OCI-M1 (cell line): ENCODE measurements around the gene KCNJ6.
"Not testable (repeated sequence)": the region's sequence is repeated elsewhere in the genome, so short reads cannot be mapped to it uniquely, and the experiment has no call there.

Experiments
- DNase-seq: peaks from one replicate; lab custom pipeline; 2025; lab: John Stamatoyannopoulos, UW

Gene KCNJ6

DNA sequence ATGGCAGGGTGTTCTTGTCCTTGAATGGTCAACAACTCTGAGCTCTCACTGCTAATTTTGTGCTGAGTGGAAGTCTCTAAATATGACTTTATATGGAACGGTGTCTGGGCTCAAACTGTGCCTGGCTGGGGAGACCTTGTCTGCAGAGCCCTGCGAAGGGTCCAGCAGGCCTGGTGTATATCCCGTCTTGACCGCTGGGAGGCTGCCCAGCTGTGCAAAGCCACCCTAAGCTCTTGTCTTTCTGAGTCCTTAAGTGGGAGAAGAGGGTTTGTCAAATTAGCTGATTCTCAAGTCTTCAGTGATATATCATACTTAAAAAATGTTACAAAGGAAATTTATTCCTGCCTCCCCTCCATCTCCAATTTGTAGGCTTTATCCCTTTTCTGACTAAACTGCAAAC lies 198.7 kb downstream of the KCNJ6 start:
- no peak for DNase-seq

DNA sequence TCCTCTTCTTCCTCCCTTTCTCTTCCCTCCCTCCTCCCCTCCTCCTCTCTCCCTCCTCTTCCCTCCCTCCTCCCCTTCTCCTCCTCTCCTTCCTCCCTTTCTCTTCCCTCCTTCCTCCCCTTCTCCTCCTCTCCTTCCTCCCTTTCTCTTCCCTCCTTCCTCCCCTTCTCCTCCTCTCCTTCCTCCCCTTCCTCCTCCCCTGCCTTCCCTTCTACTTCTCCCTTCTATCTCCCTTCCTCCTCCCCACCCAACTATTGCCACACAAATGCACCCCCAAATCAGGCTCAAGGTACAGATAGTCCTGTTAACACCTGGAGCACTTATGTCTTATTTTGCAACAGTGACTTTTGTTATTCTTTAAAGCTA lies 203.7 kb downstream of the KCNJ6 start:
- DNase-seq, result not testable (repeated sequence)

DNA sequence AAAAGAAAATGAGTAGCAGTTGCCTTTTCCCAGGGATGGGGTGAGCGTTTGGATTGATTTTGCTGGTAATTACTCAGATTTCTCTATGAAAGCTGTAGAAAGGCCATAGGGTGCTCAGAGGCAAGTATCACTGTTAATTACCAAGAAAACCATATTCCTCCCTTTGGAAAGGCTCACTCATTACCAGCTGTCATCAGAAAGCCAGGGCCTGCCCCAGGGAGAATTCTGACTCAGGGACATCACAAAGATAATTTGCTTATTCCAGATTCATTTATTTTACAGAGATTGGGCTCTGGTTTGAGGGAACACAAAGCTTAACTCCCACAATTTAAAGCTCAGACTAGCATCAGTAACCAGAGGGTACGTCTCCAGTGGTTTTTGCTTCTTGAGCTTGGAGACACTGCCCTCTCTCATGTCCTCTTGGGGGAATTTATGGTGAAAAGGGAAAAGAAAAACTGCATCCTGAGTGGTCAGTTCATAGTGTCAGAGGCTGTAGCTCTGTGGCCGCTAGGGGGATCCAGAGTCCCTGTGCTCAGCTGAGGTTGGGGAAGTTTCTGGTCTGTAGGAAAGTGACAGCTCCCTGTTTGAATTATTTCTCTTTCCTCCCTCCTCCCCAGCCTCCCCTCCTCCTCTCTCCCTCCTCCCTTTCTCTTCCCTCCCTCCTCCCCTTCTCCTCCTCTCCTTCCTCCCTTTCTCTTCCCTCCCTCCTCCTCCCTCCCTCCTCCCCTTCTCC lies 204.3 kb downstream of the KCNJ6 start:
- DNase-seq, result peak; percentile 89

DNA sequence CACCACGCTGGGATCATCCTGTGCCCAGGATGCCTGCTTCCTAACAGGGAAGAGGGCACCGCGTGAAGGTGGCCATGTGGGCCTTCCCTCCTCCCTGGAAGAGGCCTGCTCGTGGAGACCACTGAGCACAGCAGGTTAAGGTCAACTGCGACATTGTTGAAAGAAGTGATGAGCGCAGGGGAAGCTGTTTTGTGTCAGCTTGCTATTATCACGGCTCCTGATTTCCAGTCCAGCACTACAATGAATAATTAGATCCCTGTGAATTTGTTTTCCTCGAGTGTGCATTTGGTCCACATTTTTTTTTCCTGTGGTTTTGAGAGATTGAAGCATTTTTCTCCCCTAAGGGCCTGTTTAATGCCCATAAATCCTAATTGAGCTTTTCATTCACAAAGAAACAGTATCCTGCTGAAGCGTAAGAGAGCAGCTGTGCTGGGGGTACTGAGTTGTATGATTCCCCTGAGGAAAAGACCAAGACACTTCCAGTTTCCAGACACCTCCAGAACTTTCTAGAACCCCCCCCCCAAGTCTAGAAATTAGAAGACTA lies 204.9 kb downstream of the KCNJ6 start:
- DNase-seq, result no peak

GRCh38 chr21:37710546-37711285 lies 205.5 kb downstream of the KCNJ6 start:
- DNase-seq, result no peak

- no peak for DNase-seq
These were observed 211.5 kb downstream of the KCNJ6 start for GRCh38 chr21:37704751-37705150.

DNA sequence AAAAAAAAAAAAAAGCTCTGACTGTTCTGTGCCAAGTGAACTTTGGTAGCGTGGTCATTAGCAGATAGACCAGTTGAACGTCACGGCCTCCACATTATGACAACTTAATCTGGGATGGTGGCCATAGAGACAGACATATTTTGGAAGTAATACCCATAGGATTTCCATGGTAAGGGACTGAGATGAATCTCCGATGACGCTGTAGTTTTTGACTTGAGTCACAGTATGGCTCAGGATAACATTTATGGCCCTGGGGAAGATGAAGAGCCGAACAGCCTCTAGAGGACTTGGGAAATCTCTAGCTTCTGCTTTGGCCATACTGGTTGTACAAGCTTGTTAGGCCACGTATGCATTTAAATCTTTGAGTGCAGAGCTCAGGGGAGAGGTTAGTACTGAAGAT lies 214.0 kb downstream of the KCNJ6 start:
- no peak for DNase-seq

- peak; percentile 79 for DNase-seq
These were observed 215.5 kb downstream of the KCNJ6 start for GRCh38 chr21:37700641-37701202.

DNA sequence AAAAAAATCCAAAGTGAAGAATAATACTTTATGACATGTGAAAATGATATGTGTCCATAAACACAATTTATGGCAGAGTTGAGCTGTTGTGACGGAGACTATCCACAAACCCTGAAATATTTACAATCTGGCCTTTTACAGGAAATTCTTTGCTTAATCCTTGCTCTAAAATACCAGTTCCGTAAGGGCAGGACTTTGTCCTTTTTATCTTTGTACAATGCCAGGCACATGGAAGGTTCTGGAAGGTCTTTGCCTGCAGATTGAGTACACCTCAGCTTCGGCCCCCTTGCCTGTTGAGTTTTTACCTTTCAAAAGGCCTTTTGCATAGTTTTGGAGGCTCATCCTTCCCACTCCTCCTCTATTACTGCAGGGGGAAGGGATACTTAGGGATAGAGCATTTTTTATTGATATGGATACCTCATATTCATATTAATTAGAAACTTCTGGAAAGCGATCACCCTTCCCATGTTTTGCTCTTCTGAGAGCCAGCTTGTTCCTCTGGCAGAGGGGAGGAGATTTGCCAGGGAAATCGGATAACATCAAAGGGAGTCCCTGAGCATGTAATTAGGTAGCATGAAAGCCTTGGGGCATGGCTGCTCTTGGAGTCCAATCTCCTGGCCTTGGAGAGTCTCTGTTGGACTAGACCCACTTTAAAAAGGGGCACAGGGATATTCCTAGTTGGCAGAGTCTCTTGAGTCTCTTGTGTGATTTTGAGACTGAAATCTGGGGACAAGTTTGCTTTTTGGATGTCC lies 217.1 kb downstream of the KCNJ6 start:
- no peak for DNase-seq

- no peak for DNase-seq
These were observed 219.3 kb downstream of the KCNJ6 start for GRCh38 chr21:37696936-37697335.

GRCh38 chr21:37695111-37695510 lies 221.1 kb downstream of the KCNJ6 start:
- no peak for DNase-seq

DNA sequence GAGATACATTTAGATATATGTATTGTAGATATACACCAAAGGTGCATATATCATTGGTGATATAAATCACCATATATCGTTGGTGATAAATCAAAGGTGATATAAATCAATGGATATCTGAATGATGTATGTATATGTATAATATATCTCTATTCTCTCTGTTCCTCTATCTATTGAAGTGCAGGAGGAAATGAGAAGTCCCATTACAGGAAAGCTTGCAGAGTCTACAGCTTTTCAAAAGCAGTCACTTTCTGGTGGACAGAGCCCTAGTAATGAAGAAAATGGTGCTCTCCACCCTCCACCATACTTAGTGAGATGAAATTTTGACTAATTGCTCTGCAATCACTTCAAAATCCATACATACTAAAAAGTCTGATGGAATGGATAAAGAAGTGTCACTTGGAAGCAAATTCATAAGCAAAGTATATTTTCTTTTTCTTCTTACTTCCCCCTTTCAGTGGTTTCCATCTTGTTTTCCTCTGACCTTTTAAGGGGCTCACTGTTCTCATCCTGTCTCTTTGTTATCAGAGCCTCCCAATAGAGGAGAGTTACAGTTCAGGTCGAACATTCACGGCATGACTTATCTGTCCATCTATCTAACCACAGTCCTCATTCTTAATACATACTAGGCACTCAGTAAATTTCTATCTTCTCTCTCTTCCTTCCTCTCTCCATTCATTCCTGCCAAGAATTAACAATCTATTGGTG lies 227.2 kb downstream of the KCNJ6 start:
- peak; percentile 15 for DNase-seq

- no peak for DNase-seq
These were observed 229.1 kb downstream of the KCNJ6 start for GRCh38 chr21:37686991-37687810.

DNA sequence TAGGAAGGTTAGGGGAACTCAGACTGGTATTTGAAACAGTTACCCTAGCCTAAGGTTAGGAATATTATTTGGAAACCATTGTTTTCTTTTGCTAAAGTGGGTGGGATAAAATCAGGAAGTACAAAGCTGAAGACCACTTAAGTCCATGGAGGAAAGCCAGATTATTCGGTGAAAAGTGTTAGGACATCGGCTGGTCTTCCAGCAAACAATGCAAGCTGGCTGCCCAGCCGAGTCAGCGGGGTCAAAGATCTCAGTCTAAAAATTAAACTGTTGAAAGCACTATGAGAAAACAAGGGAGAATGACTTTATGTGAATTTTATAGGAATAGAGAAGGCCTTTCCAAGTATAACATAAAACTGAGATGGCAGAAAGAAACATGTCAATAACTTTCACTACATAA lies 231.7 kb downstream of the KCNJ6 start:
- no peak for DNase-seq

- peak; percentile 22 for DNase-seq
These were observed 232.2 kb downstream of the KCNJ6 start for GRCh38 chr21:37684115-37684493.

DNA sequence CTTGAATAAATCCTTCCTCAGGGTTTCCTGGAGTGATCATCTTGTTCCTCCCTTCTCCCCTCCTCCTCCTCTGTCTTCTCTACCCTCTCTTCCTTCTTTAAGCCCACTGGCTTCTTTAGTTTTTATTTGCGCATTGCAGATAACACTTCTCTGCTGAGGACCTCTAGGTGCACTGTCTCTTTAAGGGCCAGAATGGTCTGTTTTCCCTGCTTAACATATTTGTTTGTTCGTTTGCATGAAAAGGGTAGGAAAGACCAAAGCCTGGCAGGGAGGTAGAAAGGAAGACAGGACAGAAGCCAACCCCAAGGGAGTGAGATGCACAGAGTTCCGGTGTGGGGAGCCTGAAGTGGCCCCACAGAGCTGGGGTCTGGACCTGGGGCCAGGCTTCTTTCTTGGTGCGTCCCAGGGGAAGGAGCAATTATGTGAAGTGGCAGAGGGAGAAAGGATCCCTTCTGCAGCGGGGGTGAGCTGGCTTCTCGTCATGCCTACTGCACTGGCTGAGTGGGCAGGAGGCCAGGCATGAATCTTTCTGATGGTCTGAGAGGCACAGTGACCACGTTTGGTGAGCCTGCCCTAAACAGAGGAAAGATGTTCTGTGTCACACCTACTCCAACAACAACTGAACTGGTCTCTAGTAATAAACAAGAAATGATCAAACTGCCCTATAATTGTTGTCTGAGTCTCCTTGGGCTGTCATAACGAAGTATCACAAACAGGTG lies 232.7 kb downstream of the KCNJ6 start:
- no peak for DNase-seq

- no peak for DNase-seq
These were observed 233.3 kb downstream of the KCNJ6 start for GRCh38 chr21:37682966-37683365.

DNA sequence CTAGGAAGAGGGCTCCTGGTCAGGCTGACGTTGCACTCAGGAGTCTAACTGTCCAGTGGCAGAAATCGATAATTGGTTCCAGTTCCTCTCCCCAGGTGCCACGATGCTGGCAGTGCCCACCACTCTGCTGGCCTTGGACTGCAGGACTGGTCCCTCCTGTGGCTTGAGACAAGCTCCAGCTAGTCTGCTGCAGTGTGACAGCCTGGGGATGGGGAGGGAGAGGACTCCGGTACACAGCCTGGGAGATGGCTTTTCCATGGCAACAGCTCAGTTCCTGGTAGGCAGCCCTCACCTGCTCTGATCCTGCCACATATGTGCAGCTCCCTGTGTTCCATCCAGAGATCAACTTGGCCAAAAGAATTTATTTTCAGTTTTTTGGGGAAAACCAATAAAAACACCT lies 239.3 kb downstream of the KCNJ6 start:
- no peak for DNase-seq

DNA sequence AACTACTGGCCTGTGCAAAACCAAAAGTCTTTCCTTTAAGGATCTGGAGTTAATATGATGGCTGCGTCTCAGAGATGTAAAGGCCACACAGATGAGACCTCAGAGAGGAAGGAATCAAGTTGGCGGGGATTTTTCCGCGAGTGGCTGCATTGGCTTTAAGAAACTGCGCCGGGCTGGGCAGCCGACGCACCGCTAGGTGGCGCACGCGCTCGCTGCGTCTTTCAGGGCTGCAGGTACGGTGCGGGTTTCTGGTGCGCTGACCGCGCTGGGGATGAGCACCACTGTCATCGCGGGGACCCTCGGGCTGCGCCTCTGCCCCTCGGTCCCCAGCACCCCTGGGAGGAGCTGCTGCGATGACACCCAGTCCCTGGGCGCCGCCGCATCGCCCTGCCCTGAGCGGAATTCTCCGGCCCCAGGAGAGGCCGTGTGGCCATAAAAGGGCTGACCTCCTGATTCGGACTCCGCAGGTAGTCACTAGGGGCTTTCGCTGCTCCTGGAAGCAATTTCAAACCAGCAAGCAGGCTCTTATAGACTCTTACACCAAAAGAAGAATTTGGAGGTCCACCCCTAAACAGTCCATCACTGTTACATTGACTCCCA lies 241.0 kb downstream of the KCNJ6 start:
- DNase-seq, result peak; percentile 74
